ENCODE data around the gene ZNF665.
"Not testable (repeated sequence)": the region's sequence is repeated elsewhere in the genome, so short reads cannot be mapped to it uniquely, and the experiment has no call there.

ZNF665 gene

GRCh38 chr19:53160350-53160749 lies 32.8 kb downstream of the ZNF665 start:
- Histone ChIP-seq H3K27ac (no peak overlapping the region), H3K4me3 (no peak overlapping the region)

- H3K27ac ChIP-seq, result peak overlapping the region in 19 of 21 experiments; percentile 25 to 88 (median 65)
- H3K4me3 ChIP-seq, result peak overlapping the region; percentile 51 to 65 (median 57)
Observed at GRCh38 chr19:53158119-53158656, 35.0 kb downstream of the ZNF665 start.

GRCh38 chr19:53157626-53158025 lies 35.5 kb downstream of the ZNF665 start:
- Histone ChIP-seq H3K4me3 (peak overlapping the region; percentile 51 to 65 (median 57)), H3K27ac (peak overlapping the region in 11 of 21 experiments; percentile 29 to 88 (median 74))

DNA sequence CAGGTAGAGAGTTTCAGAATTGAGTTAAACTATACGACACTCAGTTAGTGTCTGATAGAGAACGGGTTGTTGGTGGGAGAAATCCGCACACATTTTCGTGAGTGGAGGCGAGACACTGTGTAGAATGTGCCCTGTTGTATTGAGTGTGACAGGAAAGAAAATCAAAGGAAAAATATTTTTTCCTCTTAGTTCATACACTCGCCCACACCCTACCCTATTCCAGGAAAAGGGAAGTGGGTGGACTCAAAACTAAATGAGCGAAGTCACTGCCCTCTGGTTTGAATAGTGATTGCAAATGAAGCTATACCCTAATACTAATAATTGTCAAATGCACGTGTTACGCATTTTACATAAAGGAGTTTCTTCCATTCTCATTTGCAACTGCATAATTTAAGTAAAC lies 36.3 kb downstream of the ZNF665 start:
- Histone ChIP-seq H3K27ac (peak overlapping the region in 2 of 21 experiments; percentile 4 to 42), H3K4me3 (no peak overlapping the region)

GRCh38 chr19:53147645-53148044 lies 45.5 kb downstream of the ZNF665 start:
- Histone ChIP-seq H3K27ac (no peak overlapping the region), H3K4me3 (no peak overlapping the region)

DNA sequence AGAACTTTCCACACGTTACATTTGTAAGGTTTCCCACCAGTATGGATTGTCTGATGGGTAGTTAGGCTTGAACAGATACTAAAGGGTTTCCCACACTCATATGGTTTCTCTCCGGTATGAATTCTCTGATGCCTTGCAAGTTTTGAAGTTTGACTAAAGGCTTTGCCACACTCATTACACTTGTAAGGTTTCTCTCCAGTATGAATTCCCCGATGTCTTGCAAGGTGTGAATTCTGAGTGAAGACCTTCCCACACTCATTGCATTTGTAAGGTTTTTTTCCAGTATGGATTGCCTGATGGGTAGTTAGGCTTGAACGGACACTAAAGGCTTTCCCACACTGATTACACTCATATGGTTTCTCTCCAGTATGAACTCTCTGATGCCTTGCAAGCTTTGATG lies 52.8 kb downstream of the ZNF665 start:
- Histone ChIP-seq H3K27ac (no peak overlapping the region), H3K4me3 (no peak overlapping the region)

- no peak overlapping the region for H3K27ac ChIP-seq
Observed at GRCh38 chr19:53136432-53136831, 56.7 kb downstream of the ZNF665 start.

DNA sequence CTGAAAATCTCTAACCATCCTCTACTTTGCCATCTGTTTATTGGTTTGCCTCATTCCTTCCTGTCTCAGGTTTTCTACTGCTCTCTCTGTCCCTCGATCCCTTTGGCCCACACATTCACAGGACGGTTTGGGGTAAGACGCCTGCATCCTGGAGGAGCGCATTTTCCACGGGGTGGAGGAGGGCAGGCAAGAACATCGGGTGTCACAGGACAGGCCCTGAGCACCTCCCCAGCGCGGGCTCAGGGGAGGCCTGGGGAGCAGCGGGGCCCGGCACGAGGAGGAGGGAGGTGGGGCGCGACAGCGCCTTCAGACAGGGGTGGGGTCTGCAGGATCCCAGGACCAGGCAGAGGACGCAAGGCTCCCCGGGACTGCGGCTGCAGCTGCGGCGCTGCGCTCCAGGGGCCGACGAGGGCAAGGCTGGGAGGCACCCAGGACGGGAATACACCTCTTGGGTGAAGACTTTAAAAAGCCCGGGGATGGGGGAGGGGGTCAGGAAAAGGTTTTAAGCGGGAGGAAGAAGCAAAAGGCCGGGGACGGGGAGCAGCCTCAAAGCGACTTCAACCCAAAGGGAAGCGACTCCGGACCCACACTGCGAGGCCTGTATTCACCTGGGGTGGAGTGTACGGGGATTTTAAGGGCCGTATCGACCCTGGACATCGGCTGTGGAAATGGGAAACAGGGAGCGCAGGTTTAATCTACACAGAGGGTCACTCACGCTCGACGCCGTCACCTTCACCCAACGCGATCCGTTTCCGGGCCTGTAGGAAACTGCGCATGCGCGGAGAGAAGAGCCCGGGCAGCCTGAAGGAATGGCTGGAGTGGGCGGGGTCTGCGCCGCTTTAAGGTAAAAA lies 60.8 kb downstream of the ZNF665 start, which contains the start of gene ZNF415:
TSS of gene ZNF415 (minus strand) at position 770 of the 851 bp plus-strand sequence. CDS start 10,234 bp downstream, outside the sequence.
- Histone ChIP-seq H3K4me3 (peak within 1 kb of the TSS; percentile 38 to 60 (median 42)), H3K27ac (peak within 1 kb of the TSS in 15 of 21 experiments; percentile 2 to 81 (median 59))

More at GRCh38 chr19:53136432-53136831, 56.7 kb downstream of the ZNF665 start:
- H3K4me3 ChIP-seq, result no peak overlapping the region

DNA sequence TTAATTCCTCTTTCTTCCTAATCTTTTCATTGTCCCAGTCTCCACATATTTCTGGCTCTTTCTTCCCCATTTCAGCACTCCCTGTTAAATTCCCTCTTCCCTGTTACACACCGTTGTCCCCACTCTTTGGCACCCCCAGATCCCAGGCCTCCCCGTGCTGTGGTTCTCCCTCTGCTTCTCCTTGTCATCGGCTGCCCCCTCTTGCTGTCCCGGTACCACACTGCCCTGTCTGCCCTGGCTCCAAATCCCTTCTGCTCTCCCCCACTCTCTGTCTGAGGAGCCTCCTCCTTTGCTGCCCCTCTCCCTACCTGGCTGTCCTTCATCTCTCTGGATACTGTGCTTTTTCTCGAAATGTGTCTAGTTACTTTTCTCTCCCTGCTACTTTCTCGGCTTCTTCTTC lies 61.4 kb downstream of the ZNF665 start:
- H3K4me3 ChIP-seq, result peak overlapping the region in 4 of 7 experiments; percentile 39 to 60 (median 45)
- H3K27ac ChIP-seq, result peak overlapping the region in 2 of 21 experiments; percentile 59 to 79

DNA sequence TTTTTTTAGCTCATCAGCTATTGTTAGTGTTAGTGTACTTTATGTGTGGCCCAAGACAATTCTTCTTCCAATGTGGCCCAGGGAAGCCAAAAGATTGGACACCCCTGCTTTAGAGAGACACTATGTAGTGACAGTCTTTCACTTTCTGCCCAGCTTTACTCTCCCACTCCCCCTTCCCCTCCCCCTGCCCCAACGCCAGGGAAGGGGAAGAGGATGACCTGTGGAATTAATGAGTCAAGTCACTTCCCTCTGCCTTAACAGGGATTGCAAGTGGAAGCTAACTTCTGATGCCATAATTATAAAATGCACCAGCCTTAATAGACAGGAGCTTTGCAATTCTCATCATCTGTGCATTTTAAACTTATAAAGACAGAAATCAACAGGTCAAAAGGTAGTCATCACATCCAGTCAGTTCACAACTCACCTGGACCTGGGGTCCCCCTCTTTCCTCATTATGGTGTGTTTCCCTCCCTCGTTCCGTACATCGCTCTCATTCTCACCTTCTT lies 62.0 kb downstream of the ZNF665 start:
- H3K4me3 ChIP-seq, result no peak overlapping the region
- no peak overlapping the region for H3K27ac ChIP-seq

- Histone ChIP-seq H3K4me3 (no peak overlapping the region), H3K27ac (no peak overlapping the region)
Observed at GRCh38 chr19:53130506-53130905, 62.7 kb downstream of the ZNF665 start.

GRCh38 chr19:53126733-53127526 lies 66.2 kb downstream of the ZNF665 start:
- H3K4me3 ChIP-seq, H3K27ac ChIP-seq: not testable (repeated sequence)

GRCh38 chr19:53123400-53123799 lies 69.8 kb downstream of the ZNF665 start:
- H3K27ac ChIP-seq, result no peak overlapping the region
- H3K4me3 ChIP-seq, result no peak overlapping the region

All from skin epidermis (tissue), 12 donors.